WTC11 (cell line): ENCODE measurements around the gene EPHB6. TPM values are rescaled to one million over a fixed set of nuclear protein-coding genes. Genes with fewer than 3 reads are reported as not detected.

ENCODE experiments used
- ATAC-seq: fragments of 200-7000 bp; cut with Tn5 transposase; 2 replicates; pipeline ENCODE4 v1.10.0; 2021; ENCODE audit warnings: mild to moderate bottlenecking, moderate library complexity
- CTCF ChIA-PET: fragments of 300-600 bp; sonication (Branson Sonifier 250); formaldehyde crosslinking; loops from one replicate; lab custom pipeline; 2021; ENCODE audit warnings: antibody characterized with exemption; lab: Charles Lee
- POLR2A ChIA-PET: fragments of 350-600 bp; sonication (Branson Sonifier 250); formaldehyde crosslinking; loops from one replicate; lab custom pipeline; 2021; ENCODE audit warnings: antibody characterized with exemption; lab: Charles Lee
- DNase-seq: peaks from one replicate; pipeline ENCODE4 v3.0.0; 2021; ENCODE audit warnings: low spot score
- H3K27ac Mint-ChIP-seq: 2 replicates; pipeline ENCODE4 v1.8.0; 2021; ENCODE audit warnings: mixed read lengths
- H3K27me3 Mint-ChIP-seq: 2 replicates; pipeline ENCODE4 v1.8.0; 2021; ENCODE audit warnings: low read depth, mild to moderate bottlenecking, moderate library complexity, mixed read lengths
- H3K36me3 Mint-ChIP-seq: 2 replicates; pipeline ENCODE4 v1.8.0; 2021; ENCODE audit warnings: mixed read lengths
- H3K4me1 Mint-ChIP-seq: 2 replicates; pipeline ENCODE4 v1.8.0; 2022; ENCODE audit warnings: mixed read lengths
- H3K4me3 Mint-ChIP-seq: 2 replicates; pipeline ENCODE4 v1.8.0; 2021; ENCODE audit warnings: mild to moderate bottlenecking, moderate library complexity, mixed read lengths
- H3K9me3 Mint-ChIP-seq: 2 replicates; pipeline ENCODE4 v1.8.0; 2021; ENCODE audit warnings: mixed read lengths
- ARID4B ChIP-seq: sonication (generic); formaldehyde crosslinking; IDR thresholded peaks from 2 replicates; pipeline ENCODE4 v1.8.0; 2023; ENCODE audit warnings: missing genetic modification reagents, mild to moderate bottlenecking, borderline replicate concordance
- ATF2 ChIP-seq: sonication (generic); formaldehyde crosslinking; IDR thresholded peaks from 2 replicates; pipeline ENCODE4 v1.8.1; 2022; ENCODE audit warnings: low read depth, missing genetic modification reagents, borderline replicate concordance
- ATF3 ChIP-seq: sonication (generic); formaldehyde crosslinking; conservative IDR thresholded peaks from 2 replicates; pipeline ENCODE4 v1.8.1; 2022; ENCODE audit warnings: mild to moderate bottlenecking, missing genetic modification reagents
- CREB1 ChIP-seq: sonication (generic); formaldehyde crosslinking; IDR thresholded peaks from 2 replicates; pipeline ENCODE4 v1.8.0; 2023; ENCODE audit warnings: mild to moderate bottlenecking, missing genetic modification reagents
- E2F1 ChIP-seq: sonication (generic); formaldehyde crosslinking; IDR thresholded peaks from 2 replicates; pipeline ENCODE4 v1.8.0; 2022; ENCODE audit warnings: mild to moderate bottlenecking, missing genetic modification reagents
- ERG ChIP-seq: fragments of 250-450 bp; sonication (Bioruptor Pico); IDR thresholded peaks from 2 replicates; pipeline ENCODE4 v1.8.0; 2021; ENCODE audit warnings: mild to moderate bottlenecking
- ESRRA ChIP-seq: sonication (generic); formaldehyde crosslinking; IDR thresholded peaks from 2 replicates; pipeline ENCODE4 v1.8.1; 2022; ENCODE audit warnings: mild to moderate bottlenecking, missing genetic modification reagents, borderline replicate concordance
- FOXP1 ChIP-seq: sonication (generic); formaldehyde crosslinking; IDR thresholded peaks from 2 replicates; pipeline ENCODE4 v1.8.0; 2022; ENCODE audit warnings: missing genetic modification reagents, mild to moderate bottlenecking, moderate library complexity, borderline replicate concordance
- GABPB1 ChIP-seq: sonication (generic); formaldehyde crosslinking; IDR thresholded peaks from 2 replicates; pipeline ENCODE4 v1.8.1; 2023; ENCODE audit warnings: mild to moderate bottlenecking, missing genetic modification reagents
- IRF1 ChIP-seq: sonication (generic); formaldehyde crosslinking; IDR thresholded peaks from 2 replicates; pipeline ENCODE4 v1.8.0; 2023; ENCODE audit warnings: missing genetic modification reagents
- JAZF1 ChIP-seq: fragments of 250-450 bp; sonication (Bioruptor Pico); IDR thresholded peaks from 2 replicates; pipeline ENCODE4 v1.9.0; 2021; ENCODE audit warnings: moderate library complexity, mild to moderate bottlenecking, inconsistent platforms
- OVOL2 ChIP-seq: fragments of 250-450 bp; sonication (Bioruptor Pico); IDR thresholded peaks from 2 replicates; pipeline ENCODE4 v1.9.0; 2021; ENCODE audit warnings: mild to moderate bottlenecking, borderline replicate concordance
- PREB ChIP-seq: sonication (generic); formaldehyde crosslinking; IDR thresholded peaks from 2 replicates; pipeline ENCODE4 v1.8.1; 2022; ENCODE audit warnings: mild to moderate bottlenecking, missing genetic modification reagents, moderate library complexity, borderline replicate concordance
- SP1 ChIP-seq: sonication (generic); formaldehyde crosslinking; conservative IDR thresholded peaks from 2 replicates; pipeline ENCODE4 v1.8.1; 2022; ENCODE audit warnings: missing genetic modification reagents
- TEAD4 ChIP-seq: sonication (generic); formaldehyde crosslinking; IDR thresholded peaks from 2 replicates; pipeline ENCODE4 v1.8.0; 2022; ENCODE audit warnings: mild to moderate bottlenecking, missing genetic modification reagents
- USF1 ChIP-seq: sonication (generic); formaldehyde crosslinking; IDR thresholded peaks from 2 replicates; pipeline ENCODE4 v1.8.0; 2022; ENCODE audit warnings: mild to moderate bottlenecking, missing genetic modification reagents
- ZBTB21 ChIP-seq: sonication (generic); formaldehyde crosslinking; IDR thresholded peaks from 2 replicates; pipeline ENCODE4 v1.8.1; 2023; ENCODE audit warnings: mild to moderate bottlenecking, missing genetic modification reagents, borderline replicate concordance
- ZNF263 ChIP-seq: sonication (generic); formaldehyde crosslinking; IDR thresholded peaks from 2 replicates; pipeline ENCODE4 v1.8.1; 2022; ENCODE audit warnings: low read depth, mild to moderate bottlenecking, moderate library complexity, missing genetic modification reagents
- ZNF416 ChIP-seq: fragments of 250-450 bp; sonication (Bioruptor Pico); IDR thresholded peaks from 2 replicates; pipeline ENCODE4 v1.9.0; 2021; ENCODE audit warnings: mild to moderate bottlenecking, inconsistent platforms
- ZNF425 ChIP-seq: fragments of 250-450 bp; sonication (Bioruptor Pico); conservative IDR thresholded peaks from 2 replicates; pipeline ENCODE4 v1.9.0; 2021; ENCODE audit warnings: mild to moderate bottlenecking
- total RNA-seq: library from RNA; stranded (reverse); gene quantifications from 3 replicates; pipeline ENCODE4 v1.2.3, GENCODE V29; 2021

Gene EPHB6
- total RNA-seq, 1 experiment from 2014 or later = 15.1 TPM

- no peak for DNase-seq
- H3K27me3 Mint-ChIP-seq = no peaks in the 10 kb centered on the region
- no peak overlapping the region for H3K27ac Mint-ChIP-seq
- CTCF ChIA-PET = interaction anchor here (3.3 kb wide), 1 partner anchor 340 kb away, joined by 24 read pairs; no protein-coding TSS in a partner anchor
- no peaks in the 10 kb centered on the region for H3K4me1 Mint-ChIP-seq
- H3K36me3 Mint-ChIP-seq = no peaks in the 10 kb centered on the region
- peaks cover 7% of the 10 kb centered on the region for H3K9me3 Mint-ChIP-seq
- POLR2A ChIA-PET = no interaction called here
- no peak overlapping the region for H3K4me3 Mint-ChIP-seq
- ATAC-seq = no peak
- TF ChIP-seq ESRRA (CRISPR knock-in tag) = no peak
- no peak for TF ChIP-seq IRF1 (CRISPR knock-in tag)
- no peak for TF ChIP-seq SP1 (CRISPR knock-in tag)
- TF ChIP-seq PREB (CRISPR knock-in tag) = no peak
- TF ChIP-seq TEAD4 (CRISPR knock-in tag) = no peak
- no peak for TF ChIP-seq GABPB1
- TF ChIP-seq JAZF1 = no peak
- TF ChIP-seq ZNF425 (CRISPR knock-in tag) = no peak
- TF ChIP-seq USF1 (CRISPR knock-in tag) = no peak
- no peak for TF ChIP-seq CREB1 (CRISPR knock-in tag)
- no peak for TF ChIP-seq ATF3
- no peak for TF ChIP-seq ATF2 (CRISPR knock-in tag)
- TF ChIP-seq ZBTB21 = no peak
These were observed 20.6 kb downstream of the EPHB6 start for GRCh38 chr7:142875456-142875855.

GRCh38 chr7:142876236-142876960 is 21.5 kb downstream of the EPHB6 start:
- no peak overlapping the region for H3K4me3 Mint-ChIP-seq
- ChIA-PET POLR2A (no interaction called here), CTCF (interaction anchor here (1.0 kb wide), 1 partner anchor 339 kb away, joined by 3 read pairs; no protein-coding TSS in a partner anchor)
- H3K36me3 Mint-ChIP-seq = no peaks in the 10 kb centered on the region
- no peak for DNase-seq
- ATAC-seq = no peak
- peaks cover 7% of the 10 kb centered on the region for H3K9me3 Mint-ChIP-seq
- H3K4me1 Mint-ChIP-seq = no peaks in the 10 kb centered on the region
- H3K27me3 Mint-ChIP-seq = no peaks in the 10 kb centered on the region
- no peak overlapping the region for H3K27ac Mint-ChIP-seq
- TF ChIP-seq OVOL2 (CRISPR knock-in tag) = no peak
- no peak for TF ChIP-seq ARID4B (CRISPR knock-in tag)
- no peak for TF ChIP-seq ERG (CRISPR knock-in tag)
- TF ChIP-seq ZNF263 (CRISPR knock-in tag) = no peak
- TF ChIP-seq ESRRA (CRISPR knock-in tag) = no peak
- no peak for TF ChIP-seq FOXP1 (CRISPR knock-in tag)
- no peak for TF ChIP-seq CREB1 (CRISPR knock-in tag)
- TF ChIP-seq E2F1 = no peak
- no peak for TF ChIP-seq JAZF1
- no peak for TF ChIP-seq ZNF416 (CRISPR knock-in tag)
